HepG2 (cell line): Measurements from ENCODE around the gene INO80E. TPM values are rescaled to one million over a fixed set of nuclear protein-coding genes. Genes with fewer than 3 reads are reported as not detected.

ENCODE experiments used
- FOSL2 ChIP-seq: sonication (generic); formaldehyde crosslinking; IDR thresholded peaks from 2 replicates; pipeline ENCODE4 v1.4.0; 2020; ENCODE audit warnings: missing genetic modification reagents
- FOXC1 ChIP-seq: sonication (generic); formaldehyde crosslinking; IDR thresholded peaks from 2 replicates; pipeline ENCODE4 v1.8.0; 2022; ENCODE audit warnings: mild to moderate bottlenecking, missing genetic modification reagents, borderline replicate concordance
- GFI1 ChIP-seq: sonication (generic); formaldehyde crosslinking; IDR thresholded peaks from 2 replicates; pipeline ENCODE4 v1.5.0; 2020; ENCODE audit warnings: missing genetic modification reagents, mild to moderate bottlenecking, borderline replicate concordance
- GTF2F1 ChIP-seq: fragments of 150-350 bp; IDR thresholded peaks from 2 replicates; pipeline ENCODE4 v1.6.1; 2014; ENCODE audit warnings: low read length
- MAX ChIP-seq: IDR thresholded peaks from 2 replicates; pipeline ENCODE4 v1.6.1; 2012; ENCODE audit warnings: inconsistent platforms
- NCOA2 ChIP-seq: sonication (generic); formaldehyde crosslinking; IDR thresholded peaks from 2 replicates; pipeline ENCODE4 v1.8.0; 2022; ENCODE audit warnings: inconsistent platforms
- NCOA5 ChIP-seq: sonication (generic); formaldehyde crosslinking; IDR thresholded peaks from 2 replicates; pipeline ENCODE4 v1.4.0; 2020; ENCODE audit warnings: missing genetic modification reagents
- SALL1 ChIP-seq: sonication (generic); formaldehyde crosslinking; IDR thresholded peaks from 2 replicates; pipeline ENCODE4 v1.8.0; 2022; ENCODE audit warnings: mild to moderate bottlenecking, missing genetic modification reagents
- YY1 ChIP-seq: IDR thresholded peaks from 2 replicates; pipeline ENCODE4 v1.6.1; 2011; ENCODE audit warnings: low read length, low read depth, moderate library complexity, mild to moderate bottlenecking; ENCODE audit not compliant: insufficient read depth, insufficient replicate concordance
- ZNF292 ChIP-seq: sonication (generic); formaldehyde crosslinking; IDR thresholded peaks from 2 replicates; pipeline ENCODE4 v1.8.1; 2022; ENCODE audit warnings: mild to moderate bottlenecking, low read depth, missing genetic modification reagents, borderline replicate concordance
- ZNF460 ChIP-seq: sonication (generic); formaldehyde crosslinking; IDR thresholded peaks from 2 replicates; pipeline ENCODE4 v1.5.1; 2020; ENCODE audit warnings: missing genetic modification reagents, mild to moderate bottlenecking, borderline replicate concordance
- ZNF687 ChIP-seq: sonication (generic); formaldehyde crosslinking; IDR thresholded peaks from 2 replicates; pipeline ENCODE4 v1.5.1; 2020; ENCODE audit warnings: mild to moderate bottlenecking, missing genetic modification reagents, moderate library complexity
- polyA plus RNA-seq, 8 experiments: library from polyadenylated mRNA; depleted of rRNA in 3 of 8; stranded (reverse) in 7 of 8; unstranded in 1 of 8; fragments of >200 nt; fragmentation: Illumina TruSeq in 4 of 8; extraction: Trizol in 4 of 8; gene quantifications; 2 replicates each; pipeline versions ENCODE4 v1.2.1 to v1.2.3, GENCODE V29; 2011 to 2016; ENCODE audit warnings: low read depth in 4 of 8, missing spikeins in 1 of 8, mixed read lengths in 1 of 8; ENCODE audit not compliant: insufficient read depth in 1 of 8
- total RNA-seq, 5 experiments: library from RNA; depleted of rRNA; stranded (reverse); fragments of >200 nt; fragmentation: Illumina TruSeq; extraction: Trizol; gene quantifications; 2 replicates each; pipeline ENCODE4 v1.2.3, GENCODE V29; 2016; ENCODE audit warnings: low read depth in 1 of 5
- TF ChIP-seq, protein P1 (sequence below): IDR thresholded peaks from 2 replicates; pipeline ENCODE4 v1.6.1; 2016; ENCODE audit warnings: missing genetic modification reagents, missing compliant biosample characterization
- TF ChIP-seq, protein P2 (sequence below): sonication (generic); formaldehyde crosslinking; IDR thresholded peaks from 2 replicates; pipeline ENCODE4 v1.4.0; 2020; ENCODE audit warnings: missing genetic modification reagents, borderline replicate concordance
- TF ChIP-seq, protein P3 (sequence below): sonication (generic); formaldehyde crosslinking; IDR thresholded peaks from 2 replicates; pipeline ENCODE4 v1.4.0; 2020; ENCODE audit warnings: missing genetic modification reagents, low read depth, mild to moderate bottlenecking, borderline replicate concordance
- TF ChIP-seq, protein P4 (sequence below): IDR thresholded peaks from 2 replicates; pipeline ENCODE4 v1.6.1; 2016

Gene INO80E
- total and polyA plus RNA-seq, 2 of the 13 experiments (the other 11 are each of a cell fraction or from before 2014, with no cell fraction given), result 25.8 to 45.6 TPM

DNA sequence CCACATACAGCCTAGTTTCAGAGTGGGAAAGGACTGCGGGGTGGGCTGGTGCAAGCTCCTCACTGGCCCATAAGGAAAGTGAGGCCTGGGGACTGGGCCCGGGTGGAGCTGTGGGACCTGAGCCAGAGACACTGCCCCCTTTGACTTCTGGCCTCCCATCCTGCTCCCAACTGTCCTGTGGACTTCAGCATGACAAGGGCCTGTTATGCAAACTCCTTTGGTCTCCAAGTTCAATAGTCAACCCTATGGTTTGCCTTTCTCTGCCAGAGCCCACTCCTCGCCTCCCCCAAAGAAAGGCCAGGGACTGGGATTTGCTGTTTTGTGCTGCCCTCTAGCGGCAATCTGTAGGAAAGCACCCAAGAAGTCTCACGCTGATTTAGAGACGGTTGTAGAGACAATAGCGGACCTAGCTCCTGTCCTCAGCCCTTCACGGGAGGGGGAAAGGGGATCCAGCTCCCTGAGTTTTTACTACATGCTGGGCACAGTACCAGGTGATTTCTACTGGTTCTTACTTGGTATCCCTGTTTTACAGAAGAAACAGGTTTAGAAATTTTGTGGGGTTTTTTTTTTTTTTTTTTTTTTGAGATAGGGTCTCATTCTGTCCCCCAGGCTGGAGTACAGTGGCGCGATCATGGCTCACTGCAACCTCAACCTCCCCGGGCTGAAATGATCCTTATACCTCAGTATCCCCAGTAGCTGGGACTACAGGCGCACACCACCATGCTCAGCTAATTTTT is 36.2 kb downstream of the INO80E start (continued):
- TF ChIP-seq, protein P1, sequence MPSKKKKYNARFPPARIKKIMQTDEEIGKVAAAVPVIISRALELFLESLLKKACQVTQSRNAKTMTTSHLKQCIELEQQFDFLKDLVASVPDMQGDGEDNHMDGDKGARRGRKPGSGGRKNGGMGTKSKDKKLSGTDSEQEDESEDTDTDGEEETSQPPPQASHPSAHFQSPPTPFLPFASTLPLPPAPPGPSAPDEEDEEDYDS (CRISPR knock-in tag), result peak; percentile 34; the same call in 1 of the 2 replicates
- TF ChIP-seq NCOA5 (CRISPR knock-in tag) (no peak), NCOA2 (CRISPR knock-in tag) (peak; percentile 16; the same call in 1 of the 2 replicates), MAX (no peak), ZNF292 (CRISPR knock-in tag) (no peak), GTF2F1 (no peak), SALL1 (peak; percentile 38; the same call in 1 of the 2 replicates), ZNF687 (0 out of 2 replicates have a peak, but pooled peaks have one; percentile 7), GFI1 (CRISPR knock-in tag) (0 out of 2 replicates have a peak, but pooled peaks have one; percentile 27), FOSL2 (CRISPR knock-in tag) (peak; percentile 24; the same call in 1 of the 2 replicates), FOXC1 (CRISPR knock-in tag) (peak; percentile 29; the same call in 1 of the 2 replicates), ZNF460 (CRISPR knock-in tag) (no peak; the same call in 1 of the 2 replicates), YY1 (no peak)
- TF ChIP-seq, protein P2, sequence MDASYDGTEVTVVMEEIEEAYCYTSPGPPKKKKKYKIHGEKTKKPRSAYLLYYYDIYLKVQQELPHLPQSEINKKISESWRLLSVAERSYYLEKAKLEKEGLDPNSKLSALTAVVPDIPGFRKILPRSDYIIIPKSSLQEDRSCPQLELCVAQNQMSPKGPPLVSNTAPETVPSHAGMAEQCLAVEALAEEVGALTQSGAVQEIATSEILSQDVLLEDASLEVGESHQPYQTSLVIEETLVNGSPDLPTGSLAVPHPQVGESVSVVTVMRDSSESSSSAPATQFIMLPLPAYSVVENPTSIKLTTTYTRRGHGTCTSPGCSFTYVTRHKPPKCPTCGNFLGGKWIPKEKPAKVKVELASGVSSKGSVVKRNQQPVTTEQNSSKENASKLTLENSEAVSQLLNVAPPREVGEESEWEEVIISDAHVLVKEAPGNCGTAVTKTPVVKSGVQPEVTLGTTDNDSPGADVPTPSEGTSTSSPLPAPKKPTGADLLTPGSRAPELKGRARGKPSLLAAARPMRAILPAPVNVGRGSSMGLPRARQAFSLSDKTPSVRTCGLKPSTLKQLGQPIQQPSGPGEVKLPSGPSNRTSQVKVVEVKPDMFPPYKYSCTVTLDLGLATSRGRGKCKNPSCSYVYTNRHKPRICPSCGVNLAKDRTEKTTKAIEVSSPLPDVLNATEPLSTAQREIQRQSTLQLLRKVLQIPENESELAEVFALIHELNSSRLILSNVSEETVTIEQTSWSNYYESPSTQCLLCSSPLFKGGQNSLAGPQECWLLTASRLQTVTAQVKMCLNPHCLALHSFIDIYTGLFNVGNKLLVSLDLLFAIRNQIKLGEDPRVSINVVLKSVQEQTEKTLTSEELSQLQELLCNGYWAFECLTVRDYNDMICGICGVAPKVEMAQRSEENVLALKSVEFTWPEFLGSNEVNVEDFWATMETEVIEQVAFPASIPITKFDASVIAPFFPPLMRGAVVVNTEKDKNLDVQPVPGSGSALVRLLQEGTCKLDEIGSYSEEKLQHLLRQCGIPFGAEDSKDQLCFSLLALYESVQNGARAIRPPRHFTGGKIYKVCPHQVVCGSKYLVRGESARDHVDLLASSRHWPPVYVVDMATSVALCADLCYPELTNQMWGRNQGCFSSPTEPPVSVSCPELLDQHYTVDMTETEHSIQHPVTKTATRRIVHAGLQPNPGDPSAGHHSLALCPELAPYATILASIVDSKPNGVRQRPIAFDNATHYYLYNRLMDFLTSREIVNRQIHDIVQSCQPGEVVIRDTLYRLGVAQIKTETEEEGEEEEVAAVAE (CRISPR knock-in tag), result peak; percentile 59; the same call in 1 of the 2 replicates
- TF ChIP-seq, protein P3, sequence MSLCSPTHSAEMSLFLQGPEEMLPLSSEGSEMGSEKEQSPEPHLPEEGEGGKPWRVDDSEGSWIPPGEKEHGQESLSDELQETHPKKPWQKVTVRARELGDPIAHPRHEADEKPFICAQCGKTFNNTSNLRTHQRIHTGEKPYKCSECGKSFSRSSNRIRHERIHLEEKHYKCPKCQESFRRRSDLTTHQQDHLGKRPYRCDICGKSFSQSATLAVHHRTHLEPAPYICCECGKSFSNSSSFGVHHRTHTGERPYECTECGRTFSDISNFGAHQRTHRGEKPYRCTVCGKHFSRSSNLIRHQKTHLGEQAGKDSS (CRISPR knock-in tag), result peak; percentile 57; the same call in 1 of the 2 replicates
- TF ChIP-seq, protein P4, sequence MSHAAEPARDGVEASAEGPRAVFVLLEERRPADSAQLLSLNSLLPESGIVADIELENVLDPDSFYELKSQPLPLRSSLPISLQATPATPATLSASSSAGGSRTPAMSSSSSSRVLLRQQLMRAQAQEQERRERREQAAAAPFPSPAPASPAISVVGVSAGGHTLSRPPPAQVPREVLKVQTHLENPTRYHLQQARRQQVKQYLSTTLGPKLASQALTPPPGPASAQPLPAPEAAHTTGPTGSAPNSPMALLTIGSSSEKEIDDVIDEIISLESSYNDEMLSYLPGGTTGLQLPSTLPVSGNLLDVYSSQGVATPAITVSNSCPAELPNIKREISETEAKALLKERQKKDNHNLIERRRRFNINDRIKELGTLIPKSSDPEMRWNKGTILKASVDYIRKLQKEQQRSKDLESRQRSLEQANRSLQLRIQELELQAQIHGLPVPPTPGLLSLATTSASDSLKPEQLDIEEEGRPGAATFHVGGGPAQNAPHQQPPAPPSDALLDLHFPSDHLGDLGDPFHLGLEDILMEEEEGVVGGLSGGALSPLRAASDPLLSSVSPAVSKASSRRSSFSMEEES, result 0 out of 2 replicates have a peak, but pooled peaks have one; percentile 45
